Measurements from ENCODE around the gene TMEM14A. TPM values are rescaled to one million over a fixed set of nuclear protein-coding genes. Genes with fewer than 3 reads are reported as not detected.

The TMEM14A gene
- total and polyA plus RNA-seq, 9 of the 15 experiments (the other 6 are each of a cell fraction or from before 2014, with no cell fraction given): 3.5 to 43.3 (median 8.5) TPM

DNA sequence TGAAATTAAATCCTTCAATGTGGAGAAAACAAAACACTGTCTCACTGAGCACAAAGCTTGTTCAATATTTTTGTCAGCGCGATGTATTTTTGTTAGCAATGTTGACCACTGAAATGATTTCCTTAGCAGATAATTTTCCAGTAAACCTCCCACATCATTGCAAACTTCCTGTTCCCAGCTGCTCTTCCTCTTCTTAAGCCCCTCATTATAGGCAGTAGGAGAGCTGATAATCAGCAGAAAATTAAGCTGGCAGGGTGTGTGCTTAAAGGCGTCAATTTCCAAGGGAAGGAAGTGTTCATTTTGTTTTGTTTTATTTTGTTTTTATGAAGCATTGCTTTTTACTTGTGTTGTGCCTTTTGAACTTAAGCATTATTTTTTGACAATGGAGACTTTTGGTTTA, 29.1 kb upstream of the TMEM14A start (continued):
- no peak for TF ChIP-seq ZNF445 (CRISPR knock-in tag; IDR thresholded peaks at IDR 0.05; ENCODE audit: low read depth)
- peak; percentile 33 for TF ChIP-seq CCNT2 (IDR thresholded peaks at IDR 0.05; ENCODE audit: borderline replicate concordance, extremely low read depth, insufficient read length, low read depth, low read length)
- TF ChIP-seq SMAD1 (IDR thresholded peaks at IDR 0.05; ENCODE audit: low read depth, low read length, partially characterized antibody): no peak
- TF ChIP-seq, protein P1, sequence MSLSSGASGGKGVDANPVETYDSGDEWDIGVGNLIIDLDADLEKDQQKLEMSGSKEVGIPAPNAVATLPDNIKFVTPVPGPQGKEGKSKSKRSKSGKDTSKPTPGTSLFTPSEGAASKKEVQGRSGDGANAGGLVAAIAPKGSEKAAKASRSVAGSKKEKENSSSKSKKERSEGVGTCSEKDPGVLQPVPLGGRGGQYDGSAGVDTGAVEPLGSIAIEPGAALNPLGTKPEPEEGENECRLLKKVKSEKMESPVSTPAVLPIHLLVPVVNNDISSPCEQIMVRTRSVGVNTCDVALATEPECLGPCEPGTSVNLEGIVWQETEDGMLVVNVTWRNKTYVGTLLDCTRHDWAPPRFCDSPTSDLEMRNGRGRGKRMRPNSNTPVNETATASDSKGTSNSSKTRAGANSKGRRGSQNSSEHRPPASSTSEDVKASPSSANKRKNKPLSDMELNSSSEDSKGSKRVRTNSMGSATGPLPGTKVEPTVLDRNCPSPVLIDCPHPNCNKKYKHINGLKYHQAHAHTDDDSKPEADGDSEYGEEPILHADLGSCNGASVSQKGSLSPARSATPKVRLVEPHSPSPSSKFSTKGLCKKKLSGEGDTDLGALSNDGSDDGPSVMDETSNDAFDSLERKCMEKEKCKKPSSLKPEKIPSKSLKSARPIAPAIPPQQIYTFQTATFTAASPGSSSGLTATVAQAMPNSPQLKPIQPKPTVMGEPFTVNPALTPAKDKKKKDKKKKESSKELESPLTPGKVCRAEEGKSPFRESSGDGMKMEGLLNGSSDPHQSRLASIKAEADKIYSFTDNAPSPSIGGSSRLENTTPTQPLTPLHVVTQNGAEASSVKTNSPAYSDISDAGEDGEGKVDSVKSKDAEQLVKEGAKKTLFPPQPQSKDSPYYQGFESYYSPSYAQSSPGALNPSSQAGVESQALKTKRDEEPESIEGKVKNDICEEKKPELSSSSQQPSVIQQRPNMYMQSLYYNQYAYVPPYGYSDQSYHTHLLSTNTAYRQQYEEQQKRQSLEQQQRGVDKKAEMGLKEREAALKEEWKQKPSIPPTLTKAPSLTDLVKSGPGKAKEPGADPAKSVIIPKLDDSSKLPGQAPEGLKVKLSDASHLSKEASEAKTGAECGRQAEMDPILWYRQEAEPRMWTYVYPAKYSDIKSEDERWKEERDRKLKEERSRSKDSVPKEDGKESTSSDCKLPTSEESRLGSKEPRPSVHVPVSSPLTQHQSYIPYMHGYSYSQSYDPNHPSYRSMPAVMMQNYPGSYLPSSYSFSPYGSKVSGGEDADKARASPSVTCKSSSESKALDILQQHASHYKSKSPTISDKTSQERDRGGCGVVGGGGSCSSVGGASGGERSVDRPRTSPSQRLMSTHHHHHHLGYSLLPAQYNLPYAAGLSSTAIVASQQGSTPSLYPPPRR (CRISPR knock-in tag; IDR thresholded peaks at IDR 0.05; ENCODE audit: borderline replicate concordance): no peak
- TF ChIP-seq, protein P2, sequence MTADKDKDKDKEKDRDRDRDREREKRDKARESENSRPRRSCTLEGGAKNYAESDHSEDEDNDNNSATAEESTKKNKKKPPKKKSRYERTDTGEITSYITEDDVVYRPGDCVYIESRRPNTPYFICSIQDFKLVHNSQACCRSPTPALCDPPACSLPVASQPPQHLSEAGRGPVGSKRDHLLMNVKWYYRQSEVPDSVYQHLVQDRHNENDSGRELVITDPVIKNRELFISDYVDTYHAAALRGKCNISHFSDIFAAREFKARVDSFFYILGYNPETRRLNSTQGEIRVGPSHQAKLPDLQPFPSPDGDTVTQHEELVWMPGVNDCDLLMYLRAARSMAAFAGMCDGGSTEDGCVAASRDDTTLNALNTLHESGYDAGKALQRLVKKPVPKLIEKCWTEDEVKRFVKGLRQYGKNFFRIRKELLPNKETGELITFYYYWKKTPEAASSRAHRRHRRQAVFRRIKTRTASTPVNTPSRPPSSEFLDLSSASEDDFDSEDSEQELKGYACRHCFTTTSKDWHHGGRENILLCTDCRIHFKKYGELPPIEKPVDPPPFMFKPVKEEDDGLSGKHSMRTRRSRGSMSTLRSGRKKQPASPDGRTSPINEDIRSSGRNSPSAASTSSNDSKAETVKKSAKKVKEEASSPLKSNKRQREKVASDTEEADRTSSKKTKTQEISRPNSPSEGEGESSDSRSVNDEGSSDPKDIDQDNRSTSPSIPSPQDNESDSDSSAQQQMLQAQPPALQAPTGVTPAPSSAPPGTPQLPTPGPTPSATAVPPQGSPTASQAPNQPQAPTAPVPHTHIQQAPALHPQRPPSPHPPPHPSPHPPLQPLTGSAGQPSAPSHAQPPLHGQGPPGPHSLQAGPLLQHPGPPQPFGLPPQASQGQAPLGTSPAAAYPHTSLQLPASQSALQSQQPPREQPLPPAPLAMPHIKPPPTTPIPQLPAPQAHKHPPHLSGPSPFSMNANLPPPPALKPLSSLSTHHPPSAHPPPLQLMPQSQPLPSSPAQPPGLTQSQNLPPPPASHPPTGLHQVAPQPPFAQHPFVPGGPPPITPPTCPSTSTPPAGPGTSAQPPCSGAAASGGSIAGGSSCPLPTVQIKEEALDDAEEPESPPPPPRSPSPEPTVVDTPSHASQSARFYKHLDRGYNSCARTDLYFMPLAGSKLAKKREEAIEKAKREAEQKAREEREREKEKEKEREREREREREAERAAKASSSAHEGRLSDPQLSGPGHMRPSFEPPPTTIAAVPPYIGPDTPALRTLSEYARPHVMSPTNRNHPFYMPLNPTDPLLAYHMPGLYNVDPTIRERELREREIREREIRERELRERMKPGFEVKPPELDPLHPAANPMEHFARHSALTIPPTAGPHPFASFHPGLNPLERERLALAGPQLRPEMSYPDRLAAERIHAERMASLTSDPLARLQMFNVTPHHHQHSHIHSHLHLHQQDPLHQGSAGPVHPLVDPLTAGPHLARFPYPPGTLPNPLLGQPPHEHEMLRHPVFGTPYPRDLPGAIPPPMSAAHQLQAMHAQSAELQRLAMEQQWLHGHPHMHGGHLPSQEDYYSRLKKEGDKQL (CRISPR knock-in tag; IDR thresholded peaks at IDR 0.05; ENCODE audit: borderline replicate concordance): no peak
- TF ChIP-seq KDM1A (IDR thresholded peaks at IDR 0.05): no peak
- no peak for TF ChIP-seq ZNF668 (CRISPR knock-in tag; IDR thresholded peaks at IDR 0.05)
- TF ChIP-seq RBFOX2 (IDR thresholded peaks at IDR 0.05; ENCODE audit: low read depth, low read length): no peak
- no peak for TF ChIP-seq BRF1 (IDR thresholded peaks at IDR 0.05; ENCODE audit: borderline replicate concordance, extremely low read depth, insufficient read length)
- TF ChIP-seq MEF2D (tag; conservative IDR thresholded peaks at IDR 0.05; ENCODE audit: low read depth): 0 out of 2 replicates have a peak, but pooled peaks have one; percentile 49
- TF ChIP-seq DIDO1 (tag; IDR thresholded peaks at IDR 0.05; ENCODE audit: low read depth): no peak
- no peak for TF ChIP-seq POLR2G (IDR thresholded peaks at IDR 0.05; ENCODE audit: low read depth, low read length)
- no peak for TF ChIP-seq ZNF507 (tag; conservative IDR thresholded peaks at IDR 0.05)
- 0 out of 2 replicates have a peak, but pooled peaks have one; percentile 21 for TF ChIP-seq HDAC2 (IDR thresholded peaks at IDR 0.05)
- peak; percentile 37; the same call in 1 of the 2 replicates for TF ChIP-seq TEAD4 (IDR thresholded peaks at IDR 0.05; ENCODE audit: low read length)
- TF ChIP-seq TEAD4 (CRISPR knock-in tag; IDR thresholded peaks at IDR 0.05; ENCODE audit: borderline replicate concordance): no peak
- no peak for TF ChIP-seq ZNF124 (CRISPR knock-in tag; IDR thresholded peaks at IDR 0.05)
- no peak for TF ChIP-seq DDX20 (tag; IDR thresholded peaks at IDR 0.05; ENCODE audit: low read depth)

Data from K562 (cell line).